Activated T-helper 1 cell treated with anti-CD3 and anti-CD28 coated beads, Interleukin-12 subunit alpha, Interleukin-12 subunit beta, Interleukin-2, Interleukin-4 antibody, amounts not matched to agents 30 ng/mL and 10 ng/mL and 1 ng/mL, durations not matched to agents 14 hours and 24 hours and 36 hours (primary cell): ENCODE results near the gene KIF3B. TPM values are rescaled to one million over a fixed set of nuclear protein-coding genes. Genes with fewer than 3 reads are reported as not detected.
"Not testable (repeated sequence)": the region's sequence is repeated elsewhere in the genome, so short reads cannot be mapped to it uniquely, and the experiment has no call there.

ENCODE experiments used
- DNase-seq: peaks from one replicate; pipeline ENCODE4 v3.0.0; 2021; ENCODE audit warnings: low spot score
- H3K27ac Mint-ChIP-seq: one replicate; pipeline ENCODE4 v1.8.0; 2021; ENCODE audit warnings: mild to moderate bottlenecking, mixed read lengths
- H3K27me3 Mint-ChIP-seq: one replicate; pipeline ENCODE4 v1.8.0; 2022; ENCODE audit warnings: mild to moderate bottlenecking, moderate library complexity, mixed read lengths; ENCODE audit not compliant: insufficient read depth
- H3K36me3 Mint-ChIP-seq: one replicate; pipeline ENCODE4 v1.8.0; 2021; ENCODE audit warnings: low read depth, mixed read lengths
- H3K4me1 Mint-ChIP-seq: one replicate; pipeline ENCODE4 v1.8.0; 2021; ENCODE audit warnings: low read depth, mixed read lengths
- H3K4me3 Mint-ChIP-seq: one replicate; pipeline ENCODE4 v1.8.0; 2021; ENCODE audit warnings: mild to moderate bottlenecking, moderate library complexity, mixed read lengths
- H3K9me3 Mint-ChIP-seq: one replicate; pipeline ENCODE4 v1.8.0; 2021; ENCODE audit warnings: mixed read lengths
- intact Hi-C: fragments of 100-400 bp; cut with micrococcal nuclease; formaldehyde crosslinking; loops from one replicate; pipeline ENCODE4 v1.15.1; 2024
- total RNA-seq: library from RNA; stranded (reverse); gene quantifications from 2 replicates; pipeline ENCODE4 v1.2.3, GENCODE V29; 2022

KIF3B gene
- total RNA-seq, 1 donor from 2014 or later = 38.1 TPM

GRCh38 chr20:32260973-32261372 is 16.5 kb upstream of the KIF3B start:
- H3K9me3 Mint-ChIP-seq = not testable (repeated sequence)

GRCh38 chr20:32261644-32262043 is 15.8 kb upstream of the KIF3B start:
- no peaks in the 10 kb centered on the region for H3K36me3 Mint-ChIP-seq
- no peak overlapping the region for H3K27ac Mint-ChIP-seq
- intact Hi-C loops = no loop called here
- DNase-seq = no peak
- H3K4me3 Mint-ChIP-seq = no peak overlapping the region
- peaks cover 8% of the 10 kb centered on the region for H3K4me1 Mint-ChIP-seq
- no peaks in the 10 kb centered on the region for H3K27me3 Mint-ChIP-seq
- no peaks in the 10 kb centered on the region for H3K9me3 Mint-ChIP-seq

More at GRCh38 chr20:32260973-32261372, 16.5 kb upstream of the KIF3B start:
- intact Hi-C loops, DNase-seq, H3K4me3 Mint-ChIP-seq, H3K27me3 Mint-ChIP-seq, H3K27ac Mint-ChIP-seq, H3K36me3 Mint-ChIP-seq: not testable (repeated sequence)
- H3K4me1 Mint-ChIP-seq = peaks cover 14% of the 10 kb centered on the region

DNA sequence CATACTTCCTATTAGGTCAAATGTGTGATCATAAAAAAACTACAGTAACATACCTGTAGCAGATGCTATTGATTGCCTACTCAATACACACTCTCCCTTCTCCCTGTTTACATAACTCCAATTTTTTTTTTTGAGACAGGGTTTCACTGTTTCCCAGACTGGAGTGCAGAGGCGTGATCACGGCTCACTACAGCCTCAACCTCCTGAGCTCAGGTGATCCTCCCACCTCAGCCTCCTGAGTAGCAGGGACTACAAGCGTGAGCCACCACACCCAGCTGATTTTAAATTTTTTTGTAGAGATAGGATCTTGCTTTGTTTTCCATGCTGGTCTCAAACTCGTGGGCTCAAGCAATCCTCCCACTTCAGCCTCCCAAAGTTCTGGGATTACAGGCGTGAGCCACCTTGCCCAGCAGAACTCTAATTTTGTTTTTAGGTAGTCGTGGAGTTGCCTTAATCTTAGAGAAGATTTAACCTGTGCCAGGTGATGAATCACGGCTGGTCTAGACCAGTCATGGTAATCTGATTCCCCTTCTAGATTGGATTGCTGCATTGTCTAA is 14.0 kb upstream of the KIF3B start:
- intact Hi-C loops = no loop called here

GRCh38 chr20:32271620-32272019 is 5.8 kb upstream of the KIF3B start:
- H3K4me1 Mint-ChIP-seq = peaks cover 9% of the 10 kb centered on the region
- peaks cover 4% of the 10 kb centered on the region for H3K9me3 Mint-ChIP-seq

More for the DNA sequence above, 14.0 kb upstream of the KIF3B start:
- no peak for DNase-seq
- no peaks in the 10 kb centered on the region for H3K27me3 Mint-ChIP-seq
- no peak overlapping the region for H3K4me3 Mint-ChIP-seq
- H3K36me3 Mint-ChIP-seq = no peaks in the 10 kb centered on the region
- no peak overlapping the region for H3K27ac Mint-ChIP-seq
- no peaks in the 10 kb centered on the region for H3K9me3 Mint-ChIP-seq
- no peaks in the 10 kb centered on the region for H3K4me1 Mint-ChIP-seq

DNA sequence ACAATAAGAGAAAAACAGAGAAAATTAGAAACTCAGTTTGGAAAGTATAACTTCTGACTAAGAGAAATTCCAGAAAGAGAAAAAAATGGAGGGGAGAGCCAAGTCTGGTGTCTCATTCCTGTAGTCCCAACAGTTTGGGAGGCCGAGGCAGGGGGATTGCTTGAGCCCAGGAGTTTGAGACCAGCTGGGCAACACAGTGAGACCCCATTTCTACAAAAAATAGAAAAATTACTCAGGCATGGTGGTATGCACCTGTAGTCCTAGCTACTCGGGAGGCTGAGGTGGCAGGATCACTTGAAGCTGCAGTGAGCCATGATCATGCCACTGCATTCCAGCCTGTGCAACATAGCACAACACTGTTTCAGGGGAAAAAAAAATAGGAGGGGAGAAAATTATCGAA is 3.1 kb upstream of the KIF3B start:
- H3K36me3 Mint-ChIP-seq = no peaks in the 10 kb centered on the region
- no peak overlapping the region for H3K27ac Mint-ChIP-seq
- H3K27me3 Mint-ChIP-seq = peaks cover 4% of the 10 kb centered on the region
- no peak overlapping the region for H3K4me3 Mint-ChIP-seq
- no peak for DNase-seq
- intact Hi-C loops = no loop called here
- H3K4me1 Mint-ChIP-seq = peaks cover 22% of the 10 kb centered on the region
- peaks cover 4% of the 10 kb centered on the region for H3K9me3 Mint-ChIP-seq

More at GRCh38 chr20:32271620-32272019, 5.8 kb upstream of the KIF3B start:
- Mint-ChIP-seq H3K27me3 (peaks cover 4% of the 10 kb centered on the region), H3K4me3 (no peak overlapping the region), H3K36me3 (no peaks in the 10 kb centered on the region), H3K27ac (no peak overlapping the region)
- no peak for DNase-seq
- intact Hi-C loops = no loop called here

GRCh38 chr20:32275163-32275562 is 2.3 kb upstream of the KIF3B start:
- H3K9me3 Mint-ChIP-seq, H3K4me3 Mint-ChIP-seq, H3K36me3 Mint-ChIP-seq, intact Hi-C loops, H3K27me3 Mint-ChIP-seq, DNase-seq, H3K27ac Mint-ChIP-seq: not testable (repeated sequence)
- H3K4me1 Mint-ChIP-seq = peaks cover 28% of the 10 kb centered on the region

GRCh38 chr20:32278199-32278643 is 770 bp downstream of the KIF3B start:
- H3K4me1 Mint-ChIP-seq = peaks cover 50% of the 10 kb centered on the region
- DNase-seq = no peak
- H3K27ac Mint-ChIP-seq = peak overlapping the region; percentile 84
- H3K4me3 Mint-ChIP-seq = peak overlapping the region; percentile 91
- H3K27me3 Mint-ChIP-seq = no peaks in the 10 kb centered on the region
- peaks cover 4% of the 10 kb centered on the region for H3K9me3 Mint-ChIP-seq
- peaks cover 18% of the 10 kb centered on the region for H3K36me3 Mint-ChIP-seq
- intact Hi-C loops = loop anchor here (1.0 kb wide), 1 partner anchor 46 kb away; no protein-coding TSS in a partner anchor

- Mint-ChIP-seq H3K36me3 (peaks cover 26% of the 10 kb centered on the region), H3K9me3 (no peaks in the 10 kb centered on the region), H3K27ac (peak overlapping the region; percentile 41), H3K4me3 (peak overlapping the region; percentile 2), H3K27me3 (no peaks in the 10 kb centered on the region), H3K4me1 (peaks cover 70% of the 10 kb centered on the region)
- no peak for DNase-seq
- intact Hi-C loops = no loop called here
Observed at GRCh38 chr20:32281711-32282110, 4.3 kb downstream of the KIF3B start.

- peaks cover 26% of the 10 kb centered on the region for H3K36me3 Mint-ChIP-seq
- no peak for DNase-seq
- H3K27ac Mint-ChIP-seq = no peak overlapping the region
- H3K27me3 Mint-ChIP-seq = no peaks in the 10 kb centered on the region
- peaks cover 77% of the 10 kb centered on the region for H3K4me1 Mint-ChIP-seq
- no peak overlapping the region for H3K4me3 Mint-ChIP-seq
- no peaks in the 10 kb centered on the region for H3K9me3 Mint-ChIP-seq
- intact Hi-C loops = no loop called here
Observed at GRCh38 chr20:32282461-32282860, 5.0 kb downstream of the KIF3B start.

- intact Hi-C loops = loop anchor here (1.0 kb wide), 6 partner anchors 8 to 78 kb away; partner anchors contain the start of genes KIF3B, PLAGL2 and POFUT1
- Mint-ChIP-seq H3K27ac (peak overlapping the region; percentile 87), H3K36me3 (peaks cover 30% of the 10 kb centered on the region), H3K27me3 (no peaks in the 10 kb centered on the region), H3K4me1 (peaks cover 74% of the 10 kb centered on the region), H3K4me3 (peak overlapping the region; percentile 32), H3K9me3 (no peaks in the 10 kb centered on the region)
- no peak for DNase-seq
Observed at GRCh38 chr20:32285082-32285620, 7.7 kb downstream of the KIF3B start.

DNA sequence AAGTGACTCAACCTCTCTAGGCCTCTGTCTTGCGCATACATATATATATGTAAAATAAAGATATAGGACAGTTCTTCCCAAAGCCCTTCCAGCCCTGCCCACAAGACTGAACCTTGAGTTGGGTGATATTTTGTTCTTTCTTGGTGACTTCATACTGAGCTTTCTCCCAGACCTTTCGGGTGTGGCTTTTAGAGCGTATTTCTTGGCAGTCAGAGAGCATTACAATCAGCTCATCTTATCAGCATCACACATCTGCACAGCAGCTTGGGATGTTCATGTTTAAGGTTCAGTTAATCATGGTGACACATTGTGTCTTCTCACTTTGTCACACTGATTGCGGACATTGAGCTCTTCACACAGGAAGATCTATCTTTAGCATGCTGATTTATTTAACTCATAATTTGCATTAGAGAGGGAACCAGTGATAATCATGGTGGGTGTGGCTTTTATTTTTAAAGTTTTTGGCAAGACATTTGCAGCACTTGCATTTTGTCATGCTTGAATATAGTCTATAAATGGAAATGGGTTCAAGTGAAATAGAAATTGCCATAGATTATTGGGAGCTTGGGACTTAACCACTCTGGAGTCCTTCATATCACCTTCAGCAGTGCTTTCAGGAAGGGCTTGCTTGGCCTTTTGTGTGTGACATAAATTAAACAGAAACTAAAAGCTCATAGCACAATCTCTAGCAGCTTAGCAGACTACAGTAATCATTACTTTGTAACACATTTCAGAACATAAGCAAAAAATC is 8.3 kb downstream of the KIF3B start:
- peak; percentile 41 for DNase-seq
- H3K36me3 Mint-ChIP-seq = peaks cover 33% of the 10 kb centered on the region
- H3K4me3 Mint-ChIP-seq = peak overlapping the region; percentile 23
- intact Hi-C loops = loop anchor here (1.0 kb wide), 6 partner anchors 8 to 78 kb away; partner anchors contain the start of genes KIF3B, PLAGL2 and POFUT1
- peak overlapping the region; percentile 87 for H3K27ac Mint-ChIP-seq
- H3K27me3 Mint-ChIP-seq = no peaks in the 10 kb centered on the region
- H3K4me1 Mint-ChIP-seq = peaks cover 75% of the 10 kb centered on the region
- H3K9me3 Mint-ChIP-seq = no peaks in the 10 kb centered on the region

- no peak overlapping the region for H3K4me3 Mint-ChIP-seq
- no peaks in the 10 kb centered on the region for H3K27me3 Mint-ChIP-seq
- peaks cover 24% of the 10 kb centered on the region for H3K36me3 Mint-ChIP-seq
- intact Hi-C loops = no loop called here
- H3K27ac Mint-ChIP-seq = peak overlapping the region; percentile 76
- H3K4me1 Mint-ChIP-seq = peaks cover 67% of the 10 kb centered on the region
- no peak for DNase-seq
- no peaks in the 10 kb centered on the region for H3K9me3 Mint-ChIP-seq
Observed at GRCh38 chr20:32287231-32287638, 9.8 kb downstream of the KIF3B start.
